HEK293 (cell line): Measurements from ENCODE around the gene WDSUB1.

Experiments used
- CTCF ChIA-PET: fragments of 350-600 bp; formaldehyde crosslinking; extraction: SDS; loops from one replicate; lab custom pipeline; 2021; ENCODE audit warnings: antibody characterized with exemption; lab: Yijun Ruan, JAX
- POLR2A ChIA-PET: fragments of 300-600 bp; formaldehyde crosslinking; extraction: SDS; loops from one replicate; lab custom pipeline; 2020; ENCODE audit warnings: antibody characterized with exemption, inconsistent platforms; lab: Yijun Ruan, JAX
- H3K27ac ChIP-seq: fragments of 200-500 bp; sonication (Bioruptor generic); 2 replicates; pipeline ENCODE4 v1.5.1; 2014; ENCODE audit warnings: low read depth, low read length, control low read depth, inconsistent platforms; ENCODE audit errors: extremely low read depth
- H3K36me3 ChIP-seq, 2 experiments: fragments of 200-500 bp in 1 of 2; sonication (Bioruptor generic) in 1 of 2; 1 replicate in 1 of 2; 2 replicates in 1 of 2; pipeline ENCODE4 v1.5.1; 2014 to 2017; ENCODE audit warnings: inconsistent platforms in 2 of 2, low read length in 2 of 2; ENCODE audit not compliant: control insufficient read depth in 2 of 2, insufficient read depth in 1 of 2
- H3K4me1 ChIP-seq: fragments of 200-500 bp; sonication (Bioruptor generic); 2 replicates; pipeline ENCODE4 v1.5.1; 2014; ENCODE audit warnings: mild to moderate bottlenecking, low read length, inconsistent platforms; ENCODE audit not compliant: control insufficient read depth, insufficient read depth
- H3K4me3 ChIP-seq: 2 replicates; pipeline ENCODE4 v1.5.1; 2011; ENCODE audit warnings: low read depth, mild to moderate bottlenecking, control low read depth, low read length, moderate library complexity
- H3K9me3 ChIP-seq: fragments of 200-500 bp; sonication (Bioruptor generic); 2 replicates; pipeline ENCODE4 v1.5.1; 2014; ENCODE audit warnings: low read depth, low read length, inconsistent platforms; ENCODE audit not compliant: control insufficient read depth, insufficient read depth
- FEZF1 ChIP-seq: fragments of 450-650 bp; formaldehyde crosslinking; IDR thresholded peaks from 2 replicates; pipeline ENCODE4 v1.5.1; 2016; ENCODE audit warnings: missing biosample characterization, missing genetic modification characterization
- GLIS2 ChIP-seq: fragments of 450-650 bp; formaldehyde crosslinking; IDR thresholded peaks from 2 replicates; pipeline ENCODE4 v1.5.1; 2016; ENCODE audit warnings: missing biosample characterization, missing genetic modification characterization
- KLF16 ChIP-seq: fragments of 450-650 bp; formaldehyde crosslinking; IDR thresholded peaks from 2 replicates; pipeline ENCODE4 v1.5.1; 2017; ENCODE audit warnings: missing biosample characterization, missing genetic modification characterization
- MEIS1 ChIP-seq: sonication (generic); formaldehyde crosslinking; IDR thresholded peaks from 2 replicates; pipeline ENCODE4 v1.8.1; 2022; ENCODE audit warnings: missing genetic modification reagents, mild to moderate bottlenecking, borderline replicate concordance
- REPIN1 ChIP-seq: fragments of 450-650 bp; formaldehyde crosslinking; IDR thresholded peaks from 2 replicates; pipeline ENCODE4 v1.5.1; 2017; ENCODE audit warnings: missing biosample characterization, missing genetic modification characterization, low read depth
- SP2 ChIP-seq: fragments of 450-650 bp; formaldehyde crosslinking; IDR thresholded peaks from 2 replicates; pipeline ENCODE4 v1.5.1; 2016; ENCODE audit warnings: missing biosample characterization, missing genetic modification characterization
- YY2 ChIP-seq: fragments of 450-650 bp; formaldehyde crosslinking; IDR thresholded peaks from 2 replicates; pipeline ENCODE4 v1.5.1; 2016; ENCODE audit warnings: missing biosample characterization, missing genetic modification characterization
- ZNF157 ChIP-seq: fragments of 450-650 bp; formaldehyde crosslinking; IDR thresholded peaks from 2 replicates; pipeline ENCODE4 v1.5.1; 2016; ENCODE audit warnings: missing biosample characterization, missing genetic modification characterization
- ZNF202 ChIP-seq: fragments of 450-650 bp; formaldehyde crosslinking; IDR thresholded peaks from 2 replicates; pipeline ENCODE4 v1.5.1; 2016; ENCODE audit warnings: missing biosample characterization, missing genetic modification characterization, borderline replicate concordance
- ZNF248 ChIP-seq: fragments of 450-650 bp; formaldehyde crosslinking; IDR thresholded peaks from 2 replicates; pipeline ENCODE4 v1.5.1; 2017; ENCODE audit warnings: missing biosample characterization, missing genetic modification characterization
- ZNF274 ChIP-seq, 2 experiments: fragments of 200-500 bp in 1 of 2; fragments of 450-650 bp in 1 of 2; sonication (Bioruptor generic) in 1 of 2; formaldehyde crosslinking in 1 of 2; IDR thresholded peaks; 2 replicates each; pipeline versions ENCODE4 v1.5.1 to v1.6.1; 2014 to 2016; ENCODE audit warnings: borderline replicate concordance in 1 of 2, inconsistent platforms in 1 of 2, low read length in 1 of 2, missing biosample characterization in 1 of 2, missing genetic modification characterization in 1 of 2
- ZNF302 ChIP-seq: fragments of 450-650 bp; formaldehyde crosslinking; IDR thresholded peaks from 2 replicates; pipeline ENCODE4 v1.5.1; 2016; ENCODE audit warnings: missing biosample characterization, missing genetic modification characterization, low read depth
- ZNF404 ChIP-seq: fragments of 450-650 bp; formaldehyde crosslinking; IDR thresholded peaks from 2 replicates; pipeline ENCODE4 v1.5.1; 2017; ENCODE audit warnings: missing biosample characterization, missing genetic modification characterization
- ZNF521 ChIP-seq: fragments of 450-650 bp; formaldehyde crosslinking; IDR thresholded peaks from 2 replicates; pipeline ENCODE4 v1.5.1; 2017; ENCODE audit warnings: missing biosample characterization, mild to moderate bottlenecking, missing genetic modification characterization
- ZNF529 ChIP-seq: fragments of 450-650 bp; formaldehyde crosslinking; IDR thresholded peaks from 2 replicates; pipeline ENCODE4 v1.5.1; 2017; ENCODE audit warnings: missing genetic modification characterization, missing biosample characterization; ENCODE audit not compliant: insufficient replicate concordance
- ZNF548 ChIP-seq: fragments of 450-650 bp; formaldehyde crosslinking; IDR thresholded peaks from 2 replicates; pipeline ENCODE4 v1.5.1; 2016; ENCODE audit warnings: missing biosample characterization, missing genetic modification characterization
- ZNF654 ChIP-seq: fragments of 450-650 bp; formaldehyde crosslinking; IDR thresholded peaks from 2 replicates; pipeline ENCODE4 v1.5.1; 2016; ENCODE audit warnings: low read depth, missing biosample characterization, missing genetic modification characterization
- ZNF664 ChIP-seq: fragments of 450-650 bp; formaldehyde crosslinking; IDR thresholded peaks from 2 replicates; pipeline ENCODE4 v1.5.1; 2016; ENCODE audit warnings: missing biosample characterization, missing genetic modification characterization
- ZNF76 ChIP-seq: fragments of 450-650 bp; formaldehyde crosslinking; IDR thresholded peaks from 2 replicates; pipeline ENCODE4; 2016; ENCODE audit warnings: low read depth, missing biosample characterization, missing genetic modification characterization, borderline replicate concordance
- TF ChIP-seq, protein P1 (sequence below): fragments of 450-650 bp; formaldehyde crosslinking; IDR thresholded peaks from 2 replicates; pipeline ENCODE4 v1.5.1; 2016; ENCODE audit warnings: missing biosample characterization, missing genetic modification characterization
- TF ChIP-seq, protein P2 (sequence below): fragments of 450-650 bp; formaldehyde crosslinking; IDR thresholded peaks from 2 replicates; pipeline ENCODE4 v1.5.1; 2017; ENCODE audit warnings: missing biosample characterization, missing genetic modification characterization
- TF ChIP-seq, protein P3 (sequence below): fragments of 450-650 bp; formaldehyde crosslinking; IDR thresholded peaks from 2 replicates; pipeline ENCODE4 v1.5.1; 2017; ENCODE audit warnings: missing biosample characterization, missing genetic modification characterization
- TF ChIP-seq, protein P4 (sequence below): fragments of 450-650 bp; formaldehyde crosslinking; IDR thresholded peaks from 2 replicates; pipeline ENCODE4 v1.5.1; 2016; ENCODE audit warnings: missing biosample characterization, missing genetic modification characterization, low read depth

WDSUB1 gene

DNA sequence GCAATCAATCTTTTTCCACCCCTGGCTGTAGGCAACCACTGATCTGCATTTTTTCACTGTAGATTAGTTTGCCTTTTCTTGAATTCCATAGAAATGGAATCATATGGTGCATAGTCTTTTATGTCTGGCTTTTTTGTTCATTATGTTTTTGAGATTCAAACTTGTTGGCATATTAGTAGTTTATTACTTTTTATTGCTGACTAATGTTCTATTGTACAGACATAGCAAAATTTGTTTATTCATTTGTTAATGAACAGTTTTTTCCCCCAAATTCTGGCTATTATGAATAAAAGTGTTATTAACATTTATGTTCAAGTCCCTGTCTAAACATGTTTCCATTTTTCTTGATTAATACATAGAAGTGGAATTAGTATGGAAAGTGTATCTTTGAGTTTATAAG, 21.4 kb upstream of the WDSUB1 start:
- ChIA-PET POLR2A (no interaction called here), CTCF (no interaction called here)
- Histone ChIP-seq H3K9me3 (no peaks in the 10 kb centered on the region), H3K4me1 (no peaks in the 10 kb centered on the region), H3K4me3 (no peak overlapping the region), H3K36me3 (no peaks in the 10 kb centered on the region), H3K27ac (no peak overlapping the region)
- TF ChIP-seq, protein P1, sequence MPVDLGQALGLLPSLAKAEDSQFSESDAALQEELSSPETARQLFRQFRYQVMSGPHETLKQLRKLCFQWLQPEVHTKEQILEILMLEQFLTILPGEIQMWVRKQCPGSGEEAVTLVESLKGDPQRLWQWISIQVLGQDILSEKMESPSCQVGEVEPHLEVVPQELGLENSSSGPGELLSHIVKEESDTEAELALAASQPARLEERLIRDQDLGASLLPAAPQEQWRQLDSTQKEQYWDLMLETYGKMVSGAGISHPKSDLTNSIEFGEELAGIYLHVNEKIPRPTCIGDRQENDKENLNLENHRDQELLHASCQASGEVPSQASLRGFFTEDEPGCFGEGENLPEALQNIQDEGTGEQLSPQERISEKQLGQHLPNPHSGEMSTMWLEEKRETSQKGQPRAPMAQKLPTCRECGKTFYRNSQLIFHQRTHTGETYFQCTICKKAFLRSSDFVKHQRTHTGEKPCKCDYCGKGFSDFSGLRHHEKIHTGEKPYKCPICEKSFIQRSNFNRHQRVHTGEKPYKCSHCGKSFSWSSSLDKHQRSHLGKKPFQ, result no peak
- TF ChIP-seq ZNF548 (tag by site-specific recombination) (no peak), YY2 (no peak)

DNA sequence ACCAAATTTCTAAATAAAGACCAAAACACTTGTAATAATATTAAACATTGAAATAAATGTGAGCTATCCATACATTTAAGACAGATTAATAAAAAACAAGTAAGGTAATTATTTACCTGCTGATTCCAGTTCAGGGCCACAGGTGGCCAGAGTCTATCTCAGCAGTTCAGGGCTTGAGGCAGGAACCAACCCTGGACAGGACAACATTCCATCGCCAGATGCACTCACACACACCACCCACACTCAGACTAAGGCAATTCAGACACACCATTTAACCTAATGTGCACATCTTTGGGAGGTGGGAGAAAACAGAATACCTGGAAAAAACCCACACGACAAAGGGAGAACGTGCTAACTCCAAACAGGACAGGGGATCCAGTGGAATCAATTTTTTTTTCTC, 14.1 kb upstream of the WDSUB1 start:
- no peak for TF ChIP-seq MEIS1 (CRISPR knock-in tag)
- no peak for TF ChIP-seq ZNF76
- TF ChIP-seq GLIS2, result no peak
- no peak for TF ChIP-seq ZNF521
- TF ChIP-seq ZNF248 (tag by site-specific recombination), result no peak
- TF ChIP-seq ZNF274 (IDR thresholded peaks at IDR 0.05; ENCODE audit: low read length), result no peak
- no peak for TF ChIP-seq ZNF274 (tag by site-specific recombination; IDR thresholded peaks at IDR 0.05; ENCODE audit: borderline replicate concordance)
- TF ChIP-seq REPIN1 (tag by site-specific recombination), result no peak
- TF ChIP-seq ZNF529 (tag by site-specific recombination), result no peak
- TF ChIP-seq ZNF404 (tag by site-specific recombination), result no peak
- TF ChIP-seq ZNF302, result no peak
- no peak for TF ChIP-seq ZNF654
- TF ChIP-seq, protein P2, sequence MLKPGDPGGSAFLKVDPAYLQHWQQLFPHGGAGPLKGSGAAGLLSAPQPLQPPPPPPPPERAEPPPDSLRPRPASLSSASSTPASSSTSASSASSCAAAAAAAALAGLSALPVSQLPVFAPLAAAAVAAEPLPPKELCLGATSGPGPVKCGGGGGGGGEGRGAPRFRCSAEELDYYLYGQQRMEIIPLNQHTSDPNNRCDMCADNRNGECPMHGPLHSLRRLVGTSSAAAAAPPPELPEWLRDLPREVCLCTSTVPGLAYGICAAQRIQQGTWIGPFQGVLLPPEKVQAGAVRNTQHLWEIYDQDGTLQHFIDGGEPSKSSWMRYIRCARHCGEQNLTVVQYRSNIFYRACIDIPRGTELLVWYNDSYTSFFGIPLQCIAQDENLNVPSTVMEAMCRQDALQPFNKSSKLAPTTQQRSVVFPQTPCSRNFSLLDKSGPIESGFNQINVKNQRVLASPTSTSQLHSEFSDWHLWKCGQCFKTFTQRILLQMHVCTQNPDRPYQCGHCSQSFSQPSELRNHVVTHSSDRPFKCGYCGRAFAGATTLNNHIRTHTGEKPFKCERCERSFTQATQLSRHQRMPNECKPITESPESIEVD (tag by site-specific recombination), result no peak
- TF ChIP-seq, protein P3, sequence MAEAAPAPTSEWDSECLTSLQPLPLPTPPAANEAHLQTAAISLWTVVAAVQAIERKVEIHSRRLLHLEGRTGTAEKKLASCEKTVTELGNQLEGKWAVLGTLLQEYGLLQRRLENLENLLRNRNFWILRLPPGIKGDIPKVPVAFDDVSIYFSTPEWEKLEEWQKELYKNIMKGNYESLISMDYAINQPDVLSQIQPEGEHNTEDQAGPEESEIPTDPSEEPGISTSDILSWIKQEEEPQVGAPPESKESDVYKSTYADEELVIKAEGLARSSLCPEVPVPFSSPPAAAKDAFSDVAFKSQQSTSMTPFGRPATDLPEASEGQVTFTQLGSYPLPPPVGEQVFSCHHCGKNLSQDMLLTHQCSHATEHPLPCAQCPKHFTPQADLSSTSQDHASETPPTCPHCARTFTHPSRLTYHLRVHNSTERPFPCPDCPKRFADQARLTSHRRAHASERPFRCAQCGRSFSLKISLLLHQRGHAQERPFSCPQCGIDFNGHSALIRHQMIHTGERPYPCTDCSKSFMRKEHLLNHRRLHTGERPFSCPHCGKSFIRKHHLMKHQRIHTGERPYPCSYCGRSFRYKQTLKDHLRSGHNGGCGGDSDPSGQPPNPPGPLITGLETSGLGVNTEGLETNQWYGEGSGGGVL (tag by site-specific recombination), result no peak
- no peak for TF ChIP-seq ZNF157 (tag by site-specific recombination)
- no peak for TF ChIP-seq FEZF1 (tag by site-specific recombination)
- no peak for TF ChIP-seq ZNF664 (tag by site-specific recombination)
- TF ChIP-seq ZNF202 (tag by site-specific recombination), result no peak
- no peak for TF ChIP-seq SP2 (tag by site-specific recombination)
- TF ChIP-seq, protein P4, sequence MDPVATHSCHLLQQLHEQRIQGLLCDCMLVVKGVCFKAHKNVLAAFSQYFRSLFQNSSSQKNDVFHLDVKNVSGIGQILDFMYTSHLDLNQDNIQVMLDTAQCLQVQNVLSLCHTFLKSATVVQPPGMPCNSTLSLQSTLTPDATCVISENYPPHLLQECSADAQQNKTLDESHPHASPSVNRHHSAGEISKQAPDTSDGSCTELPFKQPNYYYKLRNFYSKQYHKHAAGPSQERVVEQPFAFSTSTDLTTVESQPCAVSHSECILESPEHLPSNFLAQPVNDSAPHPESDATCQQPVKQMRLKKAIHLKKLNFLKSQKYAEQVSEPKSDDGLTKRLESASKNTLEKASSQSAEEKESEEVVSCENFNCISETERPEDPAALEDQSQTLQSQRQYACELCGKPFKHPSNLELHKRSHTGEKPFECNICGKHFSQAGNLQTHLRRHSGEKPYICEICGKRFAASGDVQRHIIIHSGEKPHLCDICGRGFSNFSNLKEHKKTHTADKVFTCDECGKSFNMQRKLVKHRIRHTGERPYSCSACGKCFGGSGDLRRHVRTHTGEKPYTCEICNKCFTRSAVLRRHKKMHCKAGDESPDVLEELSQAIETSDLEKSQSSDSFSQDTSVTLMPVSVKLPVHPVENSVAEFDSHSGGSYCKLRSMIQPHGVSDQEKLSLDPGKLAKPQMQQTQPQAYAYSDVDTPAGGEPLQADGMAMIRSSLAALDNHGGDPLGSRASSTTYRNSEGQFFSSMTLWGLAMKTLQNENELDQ (tag by site-specific recombination), result no peak
- no peak for TF ChIP-seq KLF16 (tag by site-specific recombination)
- Histone ChIP-seq H3K27ac (no peak overlapping the region), H3K36me3 (no peaks in the 10 kb centered on the region), H3K4me3 (no peak overlapping the region), H3K9me3 (no peaks in the 10 kb centered on the region), H3K4me1 (no peaks in the 10 kb centered on the region)
- CTCF ChIA-PET, result no interaction called here
- POLR2A ChIA-PET, result no interaction called here
